OCI-LY7 (cell line): ENCODE data around the gene EIF4G3.

Source experiments
- EZH2phosphoT487 ChIP-seq: fragments of 200-600 bp; sonication (generic); IDR thresholded peaks from 2 replicates; pipeline ENCODE4 v1.6.1; 2018; ENCODE audit warnings: low read depth, borderline replicate concordance, mild to moderate bottlenecking, mixed run types, antibody characterized with exemption, low read length, moderate library complexity, mixed read lengths
- TF ChIP-seq, protein P1 (sequence below): fragments of 200-600 bp; sonication (generic); conservative IDR thresholded peaks from 2 replicates; pipeline ENCODE4 v1.5.1; 2014; ENCODE audit warnings: mild to moderate bottlenecking, antibody characterized with exemption, low read length, moderate library complexity, mixed read lengths

DNA sequence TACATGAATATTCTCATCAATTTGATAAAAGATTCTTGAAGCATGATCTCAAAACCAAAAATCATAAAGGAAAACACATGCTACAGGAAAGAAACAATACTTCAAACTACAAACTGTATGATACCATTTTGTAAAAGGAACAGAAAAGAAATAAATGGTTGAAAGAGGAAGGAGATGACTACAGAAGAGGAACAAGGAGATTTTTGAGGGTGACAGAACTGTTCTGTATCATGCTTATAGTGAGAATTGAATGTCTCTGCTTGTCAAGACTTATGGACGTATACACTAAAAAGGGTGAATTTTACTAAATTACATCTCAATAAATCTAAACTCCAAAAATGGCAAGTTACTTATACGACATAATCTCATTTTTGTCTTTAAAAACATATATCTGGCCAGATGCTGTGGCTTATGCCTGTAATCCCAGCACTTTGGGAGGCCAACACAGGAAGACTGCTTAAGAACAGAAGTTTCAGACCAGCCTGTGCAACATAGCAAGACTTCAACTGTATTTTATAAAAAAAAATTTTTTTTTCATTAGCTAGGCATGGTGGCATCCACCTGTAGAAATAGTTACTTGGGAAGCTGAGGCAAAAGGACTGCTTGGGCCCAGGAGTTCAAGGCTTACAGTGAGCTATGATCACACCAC lies 125.4 kb downstream of the EIF4G3 start:
- TF ChIP-seq, protein P1, sequence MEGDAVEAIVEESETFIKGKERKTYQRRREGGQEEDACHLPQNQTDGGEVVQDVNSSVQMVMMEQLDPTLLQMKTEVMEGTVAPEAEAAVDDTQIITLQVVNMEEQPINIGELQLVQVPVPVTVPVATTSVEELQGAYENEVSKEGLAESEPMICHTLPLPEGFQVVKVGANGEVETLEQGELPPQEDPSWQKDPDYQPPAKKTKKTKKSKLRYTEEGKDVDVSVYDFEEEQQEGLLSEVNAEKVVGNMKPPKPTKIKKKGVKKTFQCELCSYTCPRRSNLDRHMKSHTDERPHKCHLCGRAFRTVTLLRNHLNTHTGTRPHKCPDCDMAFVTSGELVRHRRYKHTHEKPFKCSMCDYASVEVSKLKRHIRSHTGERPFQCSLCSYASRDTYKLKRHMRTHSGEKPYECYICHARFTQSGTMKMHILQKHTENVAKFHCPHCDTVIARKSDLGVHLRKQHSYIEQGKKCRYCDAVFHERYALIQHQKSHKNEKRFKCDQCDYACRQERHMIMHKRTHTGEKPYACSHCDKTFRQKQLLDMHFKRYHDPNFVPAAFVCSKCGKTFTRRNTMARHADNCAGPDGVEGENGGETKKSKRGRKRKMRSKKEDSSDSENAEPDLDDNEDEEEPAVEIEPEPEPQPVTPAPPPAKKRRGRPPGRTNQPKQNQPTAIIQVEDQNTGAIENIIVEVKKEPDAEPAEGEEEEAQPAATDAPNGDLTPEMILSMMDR, result no peak
- TF ChIP-seq EZH2phosphoT487, result no peak
